ENCODE measurements around the gene TMEM128.
A peak's percentile ranks its signal among the peaks of the same experiment; 100 is the strongest.
"Not testable (repeated sequence)": the region's sequence is repeated elsewhere in the genome, so short reads cannot be mapped to it uniquely, and the experiment has no call there.

TMEM128 gene

GRCh38 chr4:4248029-4248884 lies at the start of gene TMEM128:
Gene TMEM128, minus strand, starts transcription at chr4:4248223. Its CDS starts 21 bp downstream, at chr4:4248202.
- peak; percentile 86 for DNase-seq (ENCODE audit: low read depth, low spot score)

GRCh38 chr4:4296283-4296846 lies 48.3 kb upstream of the TMEM128 start:
- DNase-seq (ENCODE audit: low read depth, low spot score): no peak

GRCh38 chr4:4293279-4293678 lies 45.3 kb upstream of the TMEM128 start:
- DNase-seq (ENCODE audit: low read depth, low spot score): no peak

- DNase-seq (ENCODE audit: low read depth, low spot score): peak; percentile 94
These were observed 42.2 kb upstream of the TMEM128 start, which contains the start of the genes LYAR and ZBTB49 for GRCh38 chr4:4289941-4290850. Gene LYAR, minus strand, starts transcription at chr4:4290154. Its CDS starts 6,412 bp downstream, at chr4:4283742. Gene ZBTB49, plus strand, starts transcription at chr4:4290251. Its CDS starts 9,695 bp downstream, at chr4:4299946.

- DNase-seq (ENCODE audit: low read depth, low spot score): no peak
These were observed 41.5 kb upstream of the TMEM128 start for GRCh38 chr4:4289597-4289940.

GRCh38 chr4:4289055-4289454 lies 41.0 kb upstream of the TMEM128 start:
- DNase-seq (ENCODE audit: low read depth, low spot score): no peak

- DNase-seq (ENCODE audit: low read depth, low spot score): no peak
These were observed 40.1 kb upstream of the TMEM128 start for GRCh38 chr4:4288098-4288497.

GRCh38 chr4:4284827-4285618 lies 37.0 kb upstream of the TMEM128 start:
- no peak for DNase-seq (ENCODE audit: low read depth, low spot score)

- no peak for DNase-seq (ENCODE audit: low read depth, low spot score)
These were observed 33.8 kb upstream of the TMEM128 start for GRCh38 chr4:4281787-4282186.

GRCh38 chr4:4277531-4277930 lies 29.5 kb upstream of the TMEM128 start:
- DNase-seq (ENCODE audit: low read depth, low spot score): no peak

- DNase-seq (ENCODE audit: low read depth, low spot score): no peak
These were observed 26.2 kb upstream of the TMEM128 start for GRCh38 chr4:4274226-4274625.

- DNase-seq (ENCODE audit: low read depth, low spot score): no peak
These were observed 23.9 kb upstream of the TMEM128 start for GRCh38 chr4:4271912-4272311.

- no peak for DNase-seq (ENCODE audit: low read depth, low spot score)
These were observed 22.5 kb upstream of the TMEM128 start for GRCh38 chr4:4270529-4270928.

- DNase-seq (ENCODE audit: low read depth, low spot score): no peak
These were observed 21.8 kb upstream of the TMEM128 start for GRCh38 chr4:4269856-4270255.

- DNase-seq (ENCODE audit: low read depth, low spot score): no peak
These were observed 21.3 kb upstream of the TMEM128 start for GRCh38 chr4:4269331-4269731.

- DNase-seq (ENCODE audit: low read depth, low spot score): no peak
These were observed 20.8 kb upstream of the TMEM128 start for GRCh38 chr4:4268776-4269175.

- no peak for DNase-seq (ENCODE audit: low read depth, low spot score)
These were observed 20.0 kb upstream of the TMEM128 start for GRCh38 chr4:4267981-4268380.

GRCh38 chr4:4260185-4260751 lies 12.2 kb upstream of the TMEM128 start:
- DNase-seq (ENCODE audit: low read depth, low spot score): no peak

GRCh38 chr4:4259484-4260100 lies 11.6 kb upstream of the TMEM128 start:
- no peak for DNase-seq (ENCODE audit: low read depth, low spot score)

- not testable (repeated sequence) for DNase-seq (ENCODE audit: low read depth, low spot score)
These were observed 9.7 kb upstream of the TMEM128 start for GRCh38 chr4:4257705-4258104.
